Bronchial epithelial cell (primary cell): Measurements from ENCODE around the gene MAMDC4. TPM values are rescaled to one million over a fixed set of nuclear protein-coding genes. Genes with fewer than 3 reads are reported as not detected.
A peak's percentile ranks its signal among the peaks of the same experiment; 100 is the strongest.
"Not testable (repeated sequence)": the region's sequence is repeated elsewhere in the genome, so short reads cannot be mapped to it uniquely, and the experiment has no call there.

Experiments used
- DNase-seq: peaks from one replicate; pipeline ENCODE4 v3.0.0-alpha.2; 2010; ENCODE audit warnings: low read depth
- FAIRE-seq: peaks from 2 replicates; lab custom pipeline; 2011; peaks lifted over from hg19 to GRCh38; lab: Jason Lieb, UNC
- H3K27me3 ChIP-seq: 2 replicates; pipeline ENCODE4 v1.5.1; 2011; ENCODE audit warnings: low read length; ENCODE audit not compliant: control insufficient read depth, insufficient read depth
- H3K36me3 ChIP-seq: 2 replicates; pipeline ENCODE4 v1.5.1; 2011; ENCODE audit warnings: low read length; ENCODE audit not compliant: control insufficient read depth, insufficient read depth
- H3K4me3 ChIP-seq: 2 replicates; pipeline ENCODE4 v1.5.1; 2011; ENCODE audit warnings: mild to moderate bottlenecking, low read depth, low read length, control low read depth
- total RNA-seq: library from RNA; depleted of rRNA; stranded (reverse); fragments of >200 nt; gene quantifications from 2 replicates; pipeline ENCODE4 v1.2.1, GENCODE V29; 2014
- TF ChIP-seq, protein P1 (sequence below): IDR thresholded peaks from 2 replicates; pipeline ENCODE4 v1.5.1; 2011; ENCODE audit warnings: mild to moderate bottlenecking, moderate library complexity, low read length, control low read depth, inconsistent platforms; ENCODE audit not compliant: insufficient read depth, severe bottlenecking

Gene MAMDC4
- total RNA-seq, 1 donor from 2014 or later: 1.1 TPM

DNA sequence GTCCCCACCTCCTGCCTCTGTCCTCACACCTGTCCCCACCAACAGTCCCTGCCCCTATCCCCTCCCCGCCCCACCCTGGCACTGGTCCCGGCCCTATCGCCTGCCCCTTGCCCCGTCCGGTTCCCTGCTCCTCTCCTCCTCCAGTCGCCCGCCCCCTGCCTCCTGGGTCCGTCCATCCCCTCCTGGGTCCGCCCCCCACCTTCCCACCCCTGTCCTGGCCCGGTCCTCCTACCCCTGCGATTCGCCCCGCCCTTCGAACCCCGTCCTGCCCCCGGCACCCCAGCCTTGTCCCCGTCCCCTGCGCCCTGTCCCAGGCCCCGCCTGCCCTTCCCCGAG is 13.6 kb downstream of the MAMDC4 start:
- H3K4me3 ChIP-seq: peak overlapping the region; percentile 92
- H3K36me3 ChIP-seq: peaks cover 14% of the 10 kb centered on the region
- TF ChIP-seq, protein P1, sequence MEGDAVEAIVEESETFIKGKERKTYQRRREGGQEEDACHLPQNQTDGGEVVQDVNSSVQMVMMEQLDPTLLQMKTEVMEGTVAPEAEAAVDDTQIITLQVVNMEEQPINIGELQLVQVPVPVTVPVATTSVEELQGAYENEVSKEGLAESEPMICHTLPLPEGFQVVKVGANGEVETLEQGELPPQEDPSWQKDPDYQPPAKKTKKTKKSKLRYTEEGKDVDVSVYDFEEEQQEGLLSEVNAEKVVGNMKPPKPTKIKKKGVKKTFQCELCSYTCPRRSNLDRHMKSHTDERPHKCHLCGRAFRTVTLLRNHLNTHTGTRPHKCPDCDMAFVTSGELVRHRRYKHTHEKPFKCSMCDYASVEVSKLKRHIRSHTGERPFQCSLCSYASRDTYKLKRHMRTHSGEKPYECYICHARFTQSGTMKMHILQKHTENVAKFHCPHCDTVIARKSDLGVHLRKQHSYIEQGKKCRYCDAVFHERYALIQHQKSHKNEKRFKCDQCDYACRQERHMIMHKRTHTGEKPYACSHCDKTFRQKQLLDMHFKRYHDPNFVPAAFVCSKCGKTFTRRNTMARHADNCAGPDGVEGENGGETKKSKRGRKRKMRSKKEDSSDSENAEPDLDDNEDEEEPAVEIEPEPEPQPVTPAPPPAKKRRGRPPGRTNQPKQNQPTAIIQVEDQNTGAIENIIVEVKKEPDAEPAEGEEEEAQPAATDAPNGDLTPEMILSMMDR: no peak
- DNase-seq (no peak), FAIRE-seq (no peak)
- no peaks in the 10 kb centered on the region for H3K27me3 ChIP-seq

GRCh38 chr9:136866898-136867421 is 14.8 kb downstream of the MAMDC4 start:
- not testable (repeated sequence) for H3K27me3 ChIP-seq, DNase-seq, FAIRE-seq, H3K36me3 ChIP-seq
- H3K4me3 ChIP-seq: peak overlapping the region; percentile 92

DNA sequence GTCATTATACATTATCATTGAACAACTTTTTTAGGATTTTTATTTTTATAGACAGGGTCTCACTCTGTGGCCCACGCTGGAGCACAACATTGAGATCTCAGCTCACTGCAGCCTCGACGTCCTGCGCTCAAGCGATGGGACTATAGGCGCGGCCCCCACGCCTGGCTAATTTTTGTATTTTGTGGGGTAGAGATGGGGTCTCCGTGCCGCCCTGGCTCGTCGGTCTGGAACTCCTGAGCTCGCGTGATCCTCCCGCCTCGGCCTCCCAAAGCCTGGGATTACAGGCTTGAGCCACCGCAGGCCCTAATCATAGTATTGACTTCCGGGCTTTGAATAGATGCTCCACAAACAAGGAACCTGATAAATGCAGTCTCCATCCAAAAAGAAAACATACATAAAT is 15.3 kb downstream of the MAMDC4 start:
- no peak for DNase-seq
- Histone ChIP-seq H3K4me3 (no peak overlapping the region), H3K36me3 (peaks cover 5% of the 10 kb centered on the region), H3K27me3 (no peaks in the 10 kb centered on the region)
- TF ChIP-seq, protein P1: no peak
- no peak for FAIRE-seq

GRCh38 chr9:136867917-136868316 is 15.8 kb downstream of the MAMDC4 start:
- TF ChIP-seq, protein P1: no peak
- no peak overlapping the region for H3K4me3 ChIP-seq
- H3K27me3 ChIP-seq: no peaks in the 10 kb centered on the region
- FAIRE-seq (no peak), DNase-seq (no peak)
- peaks cover 4% of the 10 kb centered on the region for H3K36me3 ChIP-seq

DNA sequence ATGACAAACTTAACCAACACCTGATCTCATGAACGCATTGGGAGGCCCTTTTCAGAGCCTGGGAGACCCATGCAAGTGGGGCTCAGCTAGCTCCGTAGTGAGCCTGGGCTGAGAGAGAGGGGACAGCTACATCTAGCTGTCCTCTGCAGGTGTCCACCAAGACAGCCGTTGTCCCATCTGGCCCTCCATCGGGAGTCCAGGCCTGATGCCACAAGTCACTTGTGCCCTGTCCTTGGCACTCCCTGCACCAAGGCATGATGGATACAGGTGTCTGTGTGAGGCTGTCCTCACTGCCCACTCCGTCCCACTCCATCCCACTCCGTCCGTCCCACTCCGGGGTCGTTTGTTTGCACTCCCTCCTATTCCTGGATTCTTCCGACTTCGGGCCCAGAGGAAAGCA is 16.5 kb downstream of the MAMDC4 start:
- FAIRE-seq (no peak), DNase-seq (no peak)
- Histone ChIP-seq H3K4me3 (no peak overlapping the region), H3K27me3 (no peaks in the 10 kb centered on the region), H3K36me3 (peaks cover 4% of the 10 kb centered on the region)
- TF ChIP-seq, protein P1: no peak

GRCh38 chr9:136869611-136870010 is 17.5 kb downstream of the MAMDC4 start:
- FAIRE-seq, H3K36me3 ChIP-seq, H3K4me3 ChIP-seq: not testable (repeated sequence)

GRCh38 chr9:136875155-136875554 is 23.0 kb downstream of the MAMDC4 start:
- H3K27me3 ChIP-seq: no peaks in the 10 kb centered on the region
- FAIRE-seq (no peak), DNase-seq (no peak)
- H3K4me3 ChIP-seq: no peak overlapping the region
- TF ChIP-seq, protein P1: no peak
- no peaks in the 10 kb centered on the region for H3K36me3 ChIP-seq

More at GRCh38 chr9:136869611-136870010, 17.5 kb downstream of the MAMDC4 start:
- DNase-seq, H3K27me3 ChIP-seq: not testable (repeated sequence)
